Thoracic aorta (tissue), 2 donors: ENCODE measurements around the gene LRRTM4. TPM values are rescaled to one million over a fixed set of nuclear protein-coding genes. Genes with fewer than 3 reads are reported as not detected.

Source experiments
- ATAC-seq: fragments of 150-250 bp; one replicate; pipeline ENCODE4 v1.8.0; 2017; ENCODE audit warnings: low read depth; ENCODE audit not compliant: insufficient number of reproducible peaks, low FRiP score
- DNase-seq: peaks from one replicate; pipeline ENCODE4 v3.0.0-alpha.2; 2020; ENCODE audit warnings: low spot score
- H3K27ac ChIP-seq, 2 donors: fragments of 200-600 bp; sonication (generic); 1 replicate in 1 of 2; 2 replicates in 1 of 2; pipeline ENCODE4 v1.5.1; 2016; ENCODE audit warnings: mild to moderate bottlenecking in 2 of 2, moderate library complexity in 2 of 2
- H3K27me3 ChIP-seq: fragments of 200-600 bp; sonication (generic); replicated peaks from 2 replicates; pipeline ENCODE4 v1.6.0; 2016; ENCODE audit warnings: mild to moderate bottlenecking; ENCODE audit not compliant: insufficient read depth
- H3K36me3 ChIP-seq: fragments of 200-600 bp; sonication (generic); one replicate; pipeline ENCODE4 v1.5.1; 2016
- H3K4me1 ChIP-seq, 2 donors: fragments of 200-600 bp; sonication (generic); 1 replicate in 1 of 2; 2 replicates in 1 of 2; pipeline versions ENCODE4 v1.5.1 to v1.6.0; 2016; ENCODE audit warnings: low read depth in 2 of 2, mild to moderate bottlenecking in 1 of 2; ENCODE audit not compliant: control insufficient read depth in 1 of 2
- H3K4me3 ChIP-seq: fragments of 200-600 bp; sonication (generic); 2 replicates; pipeline ENCODE4 v1.5.1; 2016; ENCODE audit warnings: mild to moderate bottlenecking
- H3K9me3 ChIP-seq: fragments of 200-600 bp; sonication (generic); 2 replicates; pipeline ENCODE4 v1.5.1; 2016
- CTCF ChIP-seq: fragments of 200-600 bp; sonication (generic); IDR thresholded peaks from one replicate; pipeline ENCODE4 v1.5.1; 2019; ENCODE audit warnings: antibody characterized with exemption
- total RNA-seq, 2 donors: library from RNA; depleted of rRNA; stranded (reverse); fragments of >200 nt; gene quantifications; one replicate each; pipeline versions ENCODE4 v1.1.0 to v1.2.3, GENCODE V29; 2016

The LRRTM4 gene
- total RNA-seq, 2 donors from 2014 or later = not detected

DNA sequence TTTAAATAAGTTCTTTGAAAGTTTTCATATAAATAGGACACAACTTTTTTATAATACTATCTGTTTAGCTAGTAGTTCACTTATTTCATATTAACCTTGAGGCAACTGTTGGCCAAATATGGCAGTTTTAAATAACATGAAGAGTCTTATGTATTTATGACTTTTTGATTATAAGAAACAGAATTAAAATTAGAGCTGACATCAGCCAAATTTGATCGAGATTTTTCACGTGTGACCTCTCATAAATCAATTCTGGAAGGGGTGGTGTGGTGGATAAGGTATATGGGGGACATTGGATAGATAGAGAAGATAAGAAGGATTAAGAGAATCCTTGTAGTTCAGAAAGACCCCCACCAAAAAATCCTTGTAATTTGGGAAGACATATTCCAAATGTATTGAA lies 776.6 kb downstream of the LRRTM4 start:
- TF ChIP-seq CTCF = no peak
- ATAC-seq (no peak), DNase-seq (no peak)
- H3K36me3 ChIP-seq = no peaks in the 10 kb centered on the region
- no peaks in the 10 kb centered on the region for H3K27me3 ChIP-seq
- H3K4me1 ChIP-seq = no peaks in the 10 kb centered on the region
- H3K9me3 ChIP-seq = no peaks in the 10 kb centered on the region
- no peak overlapping the region for H3K4me3 ChIP-seq
- H3K27ac ChIP-seq = no peak overlapping the region

- no peaks in the 10 kb centered on the region for H3K27me3 ChIP-seq
- no peaks in the 10 kb centered on the region for H3K36me3 ChIP-seq
- no peak for TF ChIP-seq CTCF
- H3K4me1 ChIP-seq = no peaks in the 10 kb centered on the region
- no peak overlapping the region for H3K4me3 ChIP-seq
- H3K9me3 ChIP-seq = no peaks in the 10 kb centered on the region
- DNase-seq (no peak), ATAC-seq (no peak)
- no peak overlapping the region for H3K27ac ChIP-seq
Observed at GRCh38 chr2:76737607-76738006, 784.6 kb downstream of the LRRTM4 start.

DNA sequence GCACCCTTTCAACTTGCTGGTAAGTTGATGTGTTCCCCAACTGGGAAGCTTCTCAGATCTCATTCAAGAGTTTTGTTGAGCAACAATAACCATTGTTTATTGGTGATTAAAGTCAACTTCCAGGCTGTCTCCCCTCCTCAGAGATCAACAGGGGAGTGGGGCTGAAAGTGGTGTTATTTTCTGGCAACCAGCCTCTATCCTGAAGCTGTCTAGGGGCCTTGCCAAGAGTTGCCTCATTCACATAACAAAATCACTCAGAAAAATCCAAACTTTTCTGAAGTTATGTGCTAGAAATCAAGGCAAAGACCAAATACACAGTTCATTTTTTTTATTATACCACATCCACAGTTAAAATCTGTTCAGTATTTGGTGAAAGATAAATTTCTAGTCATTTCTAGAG lies 788.4 kb downstream of the LRRTM4 start:
- ATAC-seq (no peak), DNase-seq (no peak)
- no peaks in the 10 kb centered on the region for H3K4me1 ChIP-seq
- H3K36me3 ChIP-seq = no peaks in the 10 kb centered on the region
- no peak overlapping the region for H3K27ac ChIP-seq
- TF ChIP-seq CTCF = no peak
- no peak overlapping the region for H3K4me3 ChIP-seq
- H3K9me3 ChIP-seq = no peaks in the 10 kb centered on the region
- no peaks in the 10 kb centered on the region for H3K27me3 ChIP-seq

DNA sequence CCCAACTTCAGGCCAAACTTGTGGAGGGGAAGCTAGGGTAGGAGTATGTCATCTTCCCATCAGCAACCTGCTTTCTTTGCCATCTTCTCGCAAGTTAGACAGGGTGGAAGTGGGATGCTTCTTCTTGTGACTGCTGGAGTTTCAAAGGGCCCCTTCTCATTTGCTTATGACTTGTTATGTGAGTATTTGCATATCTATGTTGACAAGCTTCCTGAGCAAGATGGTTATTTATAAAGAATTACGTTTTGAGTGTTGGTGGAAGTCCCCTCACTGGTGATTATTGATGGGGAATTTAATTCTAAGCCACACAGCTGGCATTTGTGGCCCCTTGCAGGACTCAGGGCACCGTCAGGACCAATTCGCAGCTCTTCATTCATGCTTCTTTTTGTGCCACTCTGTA lies 791.0 kb downstream of the LRRTM4 start:
- no peaks in the 10 kb centered on the region for H3K4me1 ChIP-seq
- TF ChIP-seq CTCF = no peak
- DNase-seq = no peak
- H3K27me3 ChIP-seq = no peaks in the 10 kb centered on the region
- H3K27ac ChIP-seq = no peak overlapping the region
- H3K4me3 ChIP-seq = no peak overlapping the region
- ATAC-seq = no peak
- H3K36me3 ChIP-seq = no peaks in the 10 kb centered on the region
- H3K9me3 ChIP-seq = no peaks in the 10 kb centered on the region

- H3K36me3 ChIP-seq = no peaks in the 10 kb centered on the region
- no peak overlapping the region for H3K27ac ChIP-seq
- ATAC-seq (no peak), DNase-seq (no peak)
- H3K4me3 ChIP-seq = no peak overlapping the region
- no peaks in the 10 kb centered on the region for H3K4me1 ChIP-seq
- H3K9me3 ChIP-seq = no peaks in the 10 kb centered on the region
- no peak for TF ChIP-seq CTCF
- H3K27me3 ChIP-seq = no peaks in the 10 kb centered on the region
Observed at GRCh38 chr2:76730021-76730420, 792.2 kb downstream of the LRRTM4 start.
